ENCODE data around the gene ELK3.

GRCh38 chr12:96223411-96224218 is 29.4 kb downstream of the ELK3 start:
- no peak for TF ChIP-seq EZH2 (IDR thresholded peaks at IDR 0.05; ENCODE audit: low read depth, unreplicated experiment)
- TF ChIP-seq CREB1 (CRISPR knock-in tag; IDR thresholded peaks at IDR 0.05; ENCODE audit: low read depth): no peak
- no peak for TF ChIP-seq CTCF (conservative IDR thresholded peaks at IDR 0.05; ENCODE audit: low read depth in 2 of 2)
- no peak for TF ChIP-seq JUNB (IDR thresholded peaks at IDR 0.05; ENCODE audit: unreplicated experiment)
- no peak for TF ChIP-seq POLR2AphosphoS5 (IDR thresholded peaks at IDR 0.05; ENCODE audit: low read depth)
- no peak for TF ChIP-seq EZH2phosphoT487 (IDR thresholded peaks at IDR 0.05; ENCODE audit: unreplicated experiment)
- no peak for TF ChIP-seq REST (IDR thresholded peaks at IDR 0.05; ENCODE audit: unreplicated experiment)
- no peak for TF ChIP-seq ETS1 (IDR thresholded peaks at IDR 0.05)
- no peak for TF ChIP-seq ZNF114 (CRISPR knock-in tag; IDR thresholded peaks at IDR 0.05)
- TF ChIP-seq NANOG (IDR thresholded peaks at IDR 0.05; ENCODE audit: borderline replicate concordance): no peak

Measured in GM23338 (cell line).